H1 (cell line): ENCODE results near the gene PPP1R7.

ENCODE experiments used
- CREB1 ChIP-seq: IDR thresholded peaks from 2 replicates; pipeline ENCODE4 v1.6.1; 2012; ENCODE audit warnings: inconsistent platforms
- CTCF ChIP-seq, 3 experiments: IDR thresholded peaks; 1 replicate in 2 of 3; 2 replicates in 1 of 3; pipeline versions ENCODE4 v1.5.1 to v1.6.1; 2011; ENCODE audit warnings: low read length in 3 of 3, mild to moderate bottlenecking in 3 of 3, inconsistent platforms in 2 of 3, low read depth in 1 of 3, moderate library complexity in 1 of 3; ENCODE audit not compliant: insufficient read depth in 1 of 3; ENCODE audit errors: control extremely low read depth in 1 of 3
- HDAC6 ChIP-seq: IDR thresholded peaks from one replicate; pipeline ENCODE4 v1.7.1; 2012; ENCODE audit warnings: low read depth, mild to moderate bottlenecking, inconsistent platforms, low read length, moderate library complexity
- POLR2A ChIP-seq, 2 experiments: IDR thresholded peaks; 1 replicate in 1 of 2; 2 replicates in 1 of 2; pipeline ENCODE4 v1.6.1; 2011; ENCODE audit warnings: low read depth in 2 of 2, low read length in 2 of 2, mild to moderate bottlenecking in 2 of 2; ENCODE audit errors: control extremely low read depth in 1 of 2
- POLR2AphosphoS5 ChIP-seq: IDR thresholded peaks from 2 replicates; pipeline ENCODE4 v1.6.1; 2011; ENCODE audit warnings: low read depth, low read length
- SIN3A ChIP-seq, 2 experiments: IDR thresholded peaks in 1 of 2; conservative IDR thresholded peaks in 1 of 2; 2 replicates each; pipeline ENCODE4 v1.6.1; 2011 to 2012; ENCODE audit warnings: low read length in 2 of 2, improper control_type of control experiment in 1 of 2, low read depth in 1 of 2, mild to moderate bottlenecking in 1 of 2
- SP2 ChIP-seq: IDR thresholded peaks from 2 replicates; pipeline ENCODE4 v1.6.1; 2012; ENCODE audit warnings: mild to moderate bottlenecking, low read length, inconsistent platforms
- TF ChIP-seq, protein P1 (sequence below): IDR thresholded peaks from 2 replicates; pipeline ENCODE4 v1.6.1; 2011; ENCODE audit warnings: low read depth, mild to moderate bottlenecking, low read length; ENCODE audit not compliant: insufficient read depth

DNA sequence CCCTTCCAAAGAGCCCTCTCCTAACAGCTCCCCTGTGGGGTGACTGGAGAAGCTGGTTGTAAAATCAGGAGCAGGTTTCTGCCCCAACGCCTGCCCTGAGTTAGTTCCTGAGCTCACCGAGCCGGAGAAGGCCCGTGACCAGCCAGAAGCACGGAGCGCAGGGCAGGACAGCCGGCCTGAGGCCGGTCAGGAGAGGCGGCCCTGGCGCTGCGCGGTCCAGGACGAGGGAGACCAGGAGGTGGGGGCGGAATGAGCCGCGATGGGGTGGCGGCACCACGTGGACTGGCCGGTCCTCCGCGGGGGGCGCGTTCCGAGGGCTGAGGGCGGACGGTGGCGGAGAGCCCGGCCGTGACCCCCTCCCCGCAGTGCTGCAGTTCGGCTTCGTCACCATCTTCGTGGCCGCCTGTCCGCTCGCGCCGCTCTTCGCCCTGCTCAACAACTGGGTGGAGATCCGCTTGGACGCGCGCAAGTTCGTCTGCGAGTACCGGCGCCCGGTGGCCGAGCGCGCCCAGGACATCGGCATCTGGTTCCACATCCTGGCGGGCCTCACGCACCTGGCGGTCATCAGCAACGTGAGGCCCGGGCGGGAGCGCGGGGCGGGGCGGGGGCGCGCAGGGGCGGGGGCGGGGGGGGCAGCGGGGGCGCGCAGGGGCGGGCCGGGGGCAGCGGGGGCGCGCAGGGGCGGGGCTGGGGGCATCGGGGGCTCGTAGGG lies 67.2 kb downstream of the PPP1R7 start:
- TF ChIP-seq CTCF (IDR thresholded peaks at IDR 0.05; ENCODE audit: control extremely low read depth in 1 of 3, insufficient read depth in 1 of 3, low read depth in 1 of 3, low read length in 3 of 3) (peak in 1 of 3 experiments; percentile 1; a peak in 1 of 4 replicates), SIN3A (conservative IDR thresholded peaks at IDR 0.05 in 1 of 2, IDR thresholded peaks at IDR 0.05 in 1 of 2; ENCODE audit: low read depth in 1 of 2, low read length in 2 of 2) (no peak), SP2 (no peak), POLR2A (IDR thresholded peaks at IDR 0.05; ENCODE audit: control extremely low read depth in 1 of 2, low read depth in 2 of 2, low read length in 2 of 2) (peak in 1 of 2 experiments; percentile 55; a peak in 1 of 3 replicates), POLR2AphosphoS5 (peak; percentile 36; the same call in 1 of the 2 replicates), CREB1 (no peak), HDAC6 (no peak)
- TF ChIP-seq, protein P1, sequence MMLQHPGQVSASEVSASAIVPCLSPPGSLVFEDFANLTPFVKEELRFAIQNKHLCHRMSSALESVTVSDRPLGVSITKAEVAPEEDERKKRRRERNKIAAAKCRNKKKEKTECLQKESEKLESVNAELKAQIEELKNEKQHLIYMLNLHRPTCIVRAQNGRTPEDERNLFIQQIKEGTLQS: no peak
